Measurements from ENCODE around the gene SCFD2.
"Not testable (repeated sequence)": the region's sequence is repeated elsewhere in the genome, so short reads cannot be mapped to it uniquely, and the experiment has no call there.

Gene SCFD2

DNA sequence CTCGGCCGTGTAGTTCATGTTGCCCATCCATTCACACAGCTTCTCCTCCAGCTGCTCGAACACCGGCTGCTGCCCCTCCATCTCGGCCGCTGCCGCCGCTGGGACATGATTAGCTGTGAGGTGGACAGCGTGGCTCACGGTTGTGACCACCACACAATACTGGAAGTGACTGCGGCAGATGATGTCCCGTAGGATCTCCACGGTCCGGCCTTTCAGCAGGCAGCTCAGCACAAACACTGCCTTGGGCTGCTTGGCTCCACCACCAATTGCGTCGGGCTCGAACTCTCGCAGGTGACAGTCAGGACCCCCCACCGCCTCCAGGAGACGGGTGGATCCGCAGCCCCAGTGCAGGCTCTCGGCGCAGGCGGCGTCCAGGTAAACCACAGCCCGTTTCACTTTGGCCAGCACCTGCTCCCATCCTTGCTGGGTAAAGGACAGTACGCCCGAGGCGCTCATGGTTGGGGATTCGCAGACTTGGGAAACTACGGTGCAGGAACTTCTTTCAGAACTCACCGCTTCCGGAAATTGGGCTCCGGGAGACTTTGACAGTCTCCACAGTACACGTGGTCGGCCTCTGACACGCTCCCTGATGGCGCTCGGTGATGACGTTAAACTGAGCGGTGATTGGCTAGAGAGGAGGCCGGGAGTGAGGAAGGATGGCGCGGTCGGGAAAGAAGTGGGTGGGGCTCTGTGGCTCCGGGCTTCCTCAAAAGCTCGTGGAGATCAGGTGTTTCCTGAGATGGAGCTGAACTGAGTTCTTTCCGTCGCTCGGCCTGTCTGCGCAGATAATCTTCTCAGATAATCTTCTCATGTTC is at the start of gene SCFD2:
Gene SCFD2 (minus strand): TSS at position 576 of the 815 bp plus-strand sequence.
- DNase-seq = peak; percentile 96

DNA sequence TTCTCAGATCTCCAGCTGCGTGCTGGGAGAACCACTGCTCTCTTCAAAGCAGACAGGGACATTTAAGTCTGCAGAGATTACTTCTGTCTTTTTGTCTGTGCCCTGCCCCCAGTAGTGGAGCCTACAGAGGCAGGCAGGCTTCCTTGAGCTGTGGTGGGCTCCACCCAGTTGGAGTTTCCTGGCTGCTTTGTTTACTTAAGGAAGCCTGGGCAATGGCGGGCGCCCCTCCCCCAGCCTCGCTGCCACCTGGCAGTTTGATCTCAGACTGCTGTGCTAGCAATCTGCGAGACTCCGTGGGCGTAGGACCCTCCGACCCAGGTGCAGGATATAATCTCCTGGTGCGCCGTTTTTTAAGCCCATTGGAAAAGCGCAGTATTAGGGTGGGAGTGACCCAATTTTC is 43.6 kb upstream of the SCFD2 start:
- DNase-seq = not testable (repeated sequence)

DNA sequence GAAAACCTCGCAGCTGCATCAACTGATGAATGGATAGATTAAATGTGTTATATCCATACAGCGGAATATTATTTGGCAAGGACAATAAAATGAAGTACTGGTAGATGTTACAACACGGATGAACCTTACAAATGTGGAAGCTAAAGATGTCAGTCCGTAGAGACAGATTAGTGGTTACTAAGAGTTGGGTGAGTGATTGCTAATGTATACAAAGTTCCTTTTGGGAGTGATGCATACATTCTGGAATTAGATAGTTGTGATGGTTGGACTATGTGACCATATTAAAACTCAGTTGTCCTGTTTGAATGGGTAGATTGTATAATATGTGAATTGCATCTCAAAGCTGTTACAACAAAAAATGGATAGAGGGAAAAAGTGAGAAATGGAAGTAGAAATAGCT is 14.4 kb upstream of the SCFD2 start:
- no peak for DNase-seq

DNA sequence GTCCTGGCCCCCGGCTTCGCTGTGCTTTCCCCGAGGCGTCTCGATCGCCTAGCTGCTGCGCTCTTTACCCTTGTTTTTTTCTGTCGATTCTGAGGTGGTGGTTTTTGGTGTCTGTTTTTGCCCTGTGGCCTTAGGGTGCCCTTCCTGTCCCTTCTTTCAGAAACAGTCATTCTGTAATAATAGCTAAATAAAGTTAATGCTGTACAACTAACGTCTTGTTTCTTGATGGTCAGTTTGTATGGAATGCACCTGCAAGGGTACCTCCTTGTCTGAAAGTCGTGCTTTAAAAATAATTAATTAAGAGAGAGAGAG is 12.3 kb upstream of the SCFD2 start:
- no peak for DNase-seq

DNA sequence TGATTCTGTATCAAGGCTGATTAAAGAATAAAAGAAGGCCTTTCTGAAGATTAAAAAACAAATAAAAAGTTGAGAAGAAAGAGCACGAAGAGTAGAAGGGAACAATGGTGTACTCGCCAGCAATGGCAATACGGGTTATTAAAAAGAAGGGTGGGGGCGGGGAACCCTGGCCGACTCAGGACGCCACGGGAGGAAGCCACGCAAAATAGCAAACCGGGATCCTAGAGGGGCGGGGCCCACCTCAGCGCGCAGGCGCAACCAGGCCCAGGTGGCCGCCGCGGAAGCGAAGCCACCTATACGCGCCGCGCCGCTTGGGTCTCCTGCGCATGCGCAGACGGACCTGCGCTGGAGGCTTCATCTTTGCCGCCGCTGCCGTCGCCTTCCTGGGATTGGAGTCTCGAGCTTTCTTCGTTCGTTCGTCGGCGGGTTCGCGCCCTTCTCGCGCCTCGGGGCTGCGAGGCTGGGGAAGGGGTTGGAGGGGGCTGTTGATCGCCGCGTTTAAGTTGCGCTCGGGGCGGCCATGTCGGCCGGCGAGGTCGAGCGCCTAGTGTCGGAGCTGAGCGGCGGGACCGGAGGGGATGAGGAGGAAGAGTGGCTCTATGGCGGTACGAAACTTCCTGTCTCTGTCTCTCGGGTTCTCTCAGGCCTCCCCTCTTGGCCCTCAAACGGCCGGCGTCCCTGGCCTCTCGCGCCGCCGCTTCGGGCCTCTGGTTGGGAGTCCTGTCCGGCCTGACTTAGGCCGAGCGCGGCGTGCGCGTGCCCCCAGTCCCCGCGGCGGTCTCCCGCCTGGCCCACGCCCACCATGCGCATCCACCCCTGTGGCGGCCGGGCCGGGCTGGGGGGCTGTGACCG is 11.7 kb upstream of the SCFD2 start, which contains the start of gene FIP1L1:
Gene FIP1L1 (plus strand): TSS at position 323 of the 852 bp plus-strand sequence. CDS start 198 bp downstream, at position 521.
- peak; percentile 98 for DNase-seq

DNA sequence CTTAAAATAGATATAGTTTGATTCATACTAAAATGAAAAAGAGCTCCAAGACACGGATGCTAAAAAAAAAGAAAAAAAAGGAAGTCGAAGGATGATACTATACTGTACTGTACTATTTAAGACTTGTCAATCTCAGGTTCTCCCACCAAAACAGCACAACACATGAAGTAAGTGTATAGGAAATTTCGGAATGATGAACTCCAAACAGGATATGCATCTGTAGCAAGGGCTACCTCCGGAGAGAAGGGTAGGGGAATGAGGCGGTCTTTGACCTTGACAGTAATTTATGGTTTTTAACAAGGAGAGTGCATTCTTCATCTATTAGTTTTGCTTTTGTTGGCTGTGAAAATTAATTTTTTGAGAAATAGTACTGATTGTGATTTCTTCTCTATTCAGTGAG is 11.0 kb upstream of the SCFD2 start:
- no peak for DNase-seq

DNA sequence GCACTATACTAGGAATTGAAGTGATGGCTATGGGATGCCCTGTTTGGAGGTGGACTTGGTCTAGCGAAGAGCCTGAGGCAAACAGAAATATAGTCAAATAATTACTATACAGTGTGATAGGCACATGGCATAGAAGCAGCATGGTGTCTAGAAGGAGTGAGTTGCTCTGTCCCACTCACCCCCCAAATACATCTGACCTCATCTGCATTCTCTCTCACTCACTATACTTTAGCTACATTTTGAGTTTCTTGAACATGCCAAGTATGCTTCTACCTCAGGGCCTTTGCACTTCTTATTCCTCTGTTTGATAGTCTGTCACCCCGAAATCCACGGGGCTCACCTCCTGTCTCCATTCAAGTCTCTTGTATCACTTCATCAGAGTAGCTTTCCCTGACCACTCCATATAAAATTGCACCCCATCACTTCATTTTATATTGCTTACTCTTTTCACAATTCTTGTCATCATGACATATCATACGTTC is 9.0 kb upstream of the SCFD2 start:
- no peak for DNase-seq

DNA sequence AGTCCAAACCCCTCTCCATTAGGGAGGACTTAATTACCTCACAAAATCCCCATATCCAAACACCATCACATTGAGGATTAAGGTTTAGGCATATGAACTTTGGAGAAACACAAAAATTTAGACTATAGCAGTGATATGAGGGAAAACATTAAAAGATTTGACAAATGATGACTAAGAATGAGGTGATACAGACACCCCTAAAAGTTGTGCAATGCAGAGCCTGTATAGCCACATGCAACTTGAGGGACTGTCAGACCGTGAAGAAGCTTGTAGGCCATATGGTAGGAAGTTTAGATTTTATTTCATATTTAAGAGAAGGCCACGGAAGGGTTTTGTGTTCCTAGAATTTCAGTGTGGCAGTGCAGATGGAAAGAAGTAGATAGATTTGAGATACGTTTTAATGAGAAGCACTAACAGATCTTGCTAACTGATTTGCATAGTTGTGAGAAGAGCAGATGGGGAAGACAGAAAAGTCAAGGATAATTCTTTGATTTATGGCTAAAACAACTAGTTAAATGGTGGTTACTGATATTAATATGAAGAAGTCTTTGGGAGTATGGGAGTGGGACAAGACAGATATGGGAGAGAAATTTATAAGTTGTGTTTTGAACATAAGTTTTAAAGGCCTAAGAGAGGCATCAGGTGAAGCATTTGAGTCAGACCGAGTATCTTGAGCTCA is 6.1 kb upstream of the SCFD2 start:
- DNase-seq = no peak

DNA sequence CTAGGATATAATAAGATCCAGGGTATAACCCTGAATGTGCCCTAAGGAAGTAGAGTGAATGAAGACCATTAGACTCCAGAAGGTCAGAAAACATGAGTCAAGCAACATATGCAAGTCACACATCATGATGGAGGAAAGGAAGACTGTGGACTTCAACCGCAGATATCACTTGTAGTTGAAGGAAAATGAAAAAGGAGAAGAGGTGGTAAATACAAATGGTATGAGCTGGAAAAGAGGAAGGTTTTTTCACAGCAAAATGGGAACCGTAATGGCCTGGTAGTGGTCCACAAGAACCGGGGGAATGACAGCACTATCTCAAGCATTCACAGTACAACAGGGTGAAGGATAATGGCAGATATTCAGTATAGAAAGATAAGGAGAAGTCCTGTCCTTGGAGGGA is 5.2 kb upstream of the SCFD2 start:
- no peak for DNase-seq

DNA sequence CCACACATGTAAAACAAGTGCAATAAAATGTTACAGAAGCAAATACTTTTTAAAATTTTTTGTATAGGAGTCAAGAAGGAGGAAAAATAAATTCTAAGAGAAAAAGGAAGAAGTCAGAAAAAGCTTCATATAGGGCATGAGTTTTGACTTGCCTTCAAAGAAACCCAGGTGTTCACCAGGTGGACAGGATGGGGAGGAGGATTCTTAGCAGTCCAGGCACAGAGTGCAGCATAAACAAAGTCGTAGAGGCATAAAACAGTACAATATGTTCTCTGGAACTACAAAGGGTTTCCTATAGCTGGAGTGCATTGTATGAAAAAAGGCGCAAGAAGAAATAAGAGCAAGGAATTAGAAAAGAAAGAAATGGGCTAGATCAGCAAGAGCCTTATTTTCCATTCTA is 1.9 kb upstream of the SCFD2 start:
- DNase-seq = no peak

DNA sequence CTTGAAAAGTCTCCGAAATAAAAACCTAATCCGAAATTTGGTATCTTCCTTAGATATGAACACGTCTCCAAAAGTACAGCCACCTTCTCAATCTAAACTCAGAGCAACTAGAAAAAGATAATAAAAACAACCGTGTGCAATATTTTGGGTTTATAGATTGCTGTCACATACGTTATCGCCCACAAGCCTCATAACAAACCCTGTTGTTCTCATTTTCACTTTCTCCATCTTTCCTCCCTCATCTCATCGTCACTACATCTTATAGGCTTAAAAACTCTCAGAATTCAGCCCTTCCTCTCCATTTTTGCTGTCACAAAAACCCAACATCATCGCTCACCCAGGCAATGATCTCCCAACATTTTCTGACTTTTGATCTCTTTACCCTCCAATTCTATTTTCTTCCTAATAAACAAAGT is 448 bp upstream of the SCFD2 start:
- no peak for DNase-seq

DNA sequence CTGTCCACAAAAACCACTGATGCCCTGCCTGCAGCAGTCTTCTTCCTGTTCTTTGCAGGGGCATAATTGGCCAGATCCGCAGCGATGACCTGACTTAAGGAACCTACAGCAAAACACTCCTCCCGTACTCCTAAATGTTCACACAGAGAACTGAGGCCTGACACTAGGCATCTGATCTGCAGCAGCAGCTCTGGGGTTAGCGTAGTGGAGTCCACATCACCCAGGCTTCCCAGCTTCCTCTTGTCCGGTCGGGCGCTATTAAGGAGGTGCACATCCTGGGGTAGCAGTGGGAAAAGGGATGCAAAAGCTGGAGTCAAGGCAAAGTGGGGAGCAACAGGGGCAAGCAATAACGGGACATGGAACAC is 758 bp downstream of the SCFD2 start:
- DNase-seq = no peak

DNA sequence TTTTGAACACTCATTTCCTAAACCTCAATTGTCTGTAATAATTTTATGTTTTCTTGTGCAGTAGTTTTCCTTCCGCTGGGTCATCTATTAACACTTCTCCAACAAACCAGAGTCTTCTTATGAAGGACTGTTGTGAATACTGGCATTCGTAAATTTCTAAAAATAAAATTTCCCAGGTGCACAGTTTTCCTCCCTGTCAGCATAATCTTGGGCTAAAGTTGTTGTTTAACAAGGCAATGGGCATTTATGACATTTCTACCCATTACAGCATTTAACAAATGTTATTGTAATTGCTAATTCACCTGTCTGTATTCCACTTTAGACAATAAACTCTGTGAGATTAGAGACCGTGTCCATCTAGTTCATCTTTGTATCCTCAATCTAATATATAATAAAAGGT is 1.2 kb downstream of the SCFD2 start:
- DNase-seq = no peak

DNA sequence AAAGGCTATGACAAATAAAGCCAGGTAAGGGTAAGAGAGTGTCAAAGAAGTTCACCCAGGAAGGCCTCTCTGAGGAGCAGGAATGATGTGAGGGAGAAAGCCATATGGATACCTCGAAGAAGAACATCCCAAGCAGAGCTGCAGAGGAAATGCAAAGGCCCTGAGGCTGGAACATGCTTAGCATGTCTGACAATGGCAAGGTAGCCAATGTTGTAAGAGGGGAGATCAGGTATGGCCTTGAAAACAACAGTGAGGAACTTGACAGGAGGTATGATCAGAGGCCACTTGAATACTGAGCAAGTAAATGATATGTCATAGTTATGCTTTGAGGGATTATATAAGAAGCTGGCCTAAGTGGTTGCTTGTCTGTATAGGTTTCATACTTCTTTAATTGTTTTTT is 3.8 kb downstream of the SCFD2 start:
- no peak for DNase-seq

DNA sequence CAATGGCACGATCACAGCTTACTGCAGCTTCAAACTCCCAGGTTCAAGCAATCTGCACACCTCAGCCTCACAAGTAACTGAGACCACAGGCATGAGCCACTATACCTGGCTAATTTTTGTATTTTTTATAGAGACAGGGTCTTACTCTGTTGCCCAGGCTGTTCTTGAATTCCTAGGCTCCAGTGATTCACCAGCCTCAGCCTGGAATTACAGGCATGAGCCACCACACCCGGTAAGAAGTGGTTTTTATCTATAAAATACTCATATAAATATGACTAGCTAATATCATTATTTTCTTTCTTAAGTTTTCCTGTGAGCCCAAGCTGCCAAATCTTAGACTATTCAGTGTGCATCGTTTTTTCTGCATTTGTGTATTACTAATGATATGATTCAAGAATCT is 4.4 kb downstream of the SCFD2 start:
- DNase-seq = no peak

DNA sequence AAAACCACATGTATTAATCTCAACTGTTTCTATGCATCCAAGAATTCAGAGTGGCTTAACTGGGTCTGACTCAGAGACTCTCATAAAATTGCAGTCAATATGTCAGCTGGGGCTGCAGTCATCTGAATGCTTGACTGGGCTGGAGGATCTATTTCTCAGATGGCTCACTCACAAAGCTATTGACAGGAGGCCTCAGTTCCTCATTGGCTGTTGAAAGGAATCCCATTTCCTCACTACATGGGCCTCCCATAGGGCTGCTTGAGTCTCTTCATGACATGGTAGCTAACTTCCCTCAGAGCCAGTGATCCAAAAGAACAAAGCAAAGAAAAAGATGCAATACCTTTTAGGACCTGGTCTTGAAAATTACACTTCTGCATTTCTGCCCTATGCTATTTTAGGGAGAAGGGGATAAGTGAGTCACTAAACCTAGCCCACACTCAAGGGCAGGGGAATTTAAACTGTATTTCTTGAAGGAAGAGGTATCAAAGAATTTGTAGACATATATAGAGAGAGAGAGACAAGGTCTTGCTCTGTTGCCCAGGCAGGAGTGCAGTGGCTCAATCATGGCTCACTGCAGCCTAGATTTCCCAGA is 9.8 kb downstream of the SCFD2 start:
- no peak for DNase-seq

DNA sequence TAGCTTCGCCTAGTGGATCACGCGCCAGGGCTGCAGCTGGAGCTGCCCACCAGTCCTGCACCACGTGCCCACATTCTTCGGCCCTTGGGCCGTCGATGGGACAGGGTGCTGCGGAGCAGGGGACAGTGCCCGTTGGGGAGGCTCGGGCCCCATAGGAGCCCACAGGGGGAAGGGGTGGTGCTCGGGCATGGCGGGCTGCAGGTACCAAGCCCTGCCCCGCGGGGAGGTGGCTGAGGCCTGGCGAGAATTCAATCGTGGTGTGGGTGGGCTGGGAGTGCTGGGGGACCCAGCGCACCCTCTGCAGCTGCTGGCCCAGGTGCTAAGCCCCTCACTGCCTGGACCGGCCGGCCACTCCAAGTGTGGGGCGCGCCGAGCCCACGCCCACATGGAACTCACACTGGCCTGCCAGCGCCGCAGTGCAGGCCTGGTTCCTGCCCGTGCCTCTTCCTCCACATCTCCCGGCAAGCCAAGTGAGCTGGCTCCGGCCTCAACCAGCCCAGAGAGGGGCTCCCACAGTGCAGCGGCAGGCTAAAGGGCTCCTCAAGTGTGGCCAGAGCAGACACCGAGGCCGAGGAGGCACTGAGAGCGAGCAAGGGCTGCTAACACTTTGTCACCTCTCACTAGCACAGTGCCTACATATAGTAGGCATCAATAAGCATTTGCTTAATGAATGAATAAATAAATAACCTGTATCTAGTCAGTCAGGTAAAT is 11.7 kb downstream of the SCFD2 start:
- DNase-seq = no peak

DNA sequence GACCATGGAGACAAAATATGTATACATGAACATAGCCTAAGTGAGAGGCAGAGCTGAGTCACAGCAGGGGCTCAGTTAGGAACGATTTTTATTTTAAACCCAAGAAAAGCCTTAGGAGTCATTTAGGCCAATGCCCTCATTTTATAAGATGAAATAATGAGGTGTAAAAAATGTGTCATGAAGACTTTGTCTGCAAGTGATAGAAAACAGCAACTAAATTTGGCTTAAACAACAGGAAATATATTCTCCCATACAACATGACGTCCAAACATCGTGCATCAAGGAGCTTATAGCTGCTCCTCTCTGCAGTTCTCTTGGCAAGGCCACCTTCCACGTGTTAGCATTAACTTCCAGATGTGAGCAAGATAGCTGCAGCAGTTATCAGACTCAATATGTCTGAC is 16.8 kb downstream of the SCFD2 start:
- DNase-seq = no peak

DNA sequence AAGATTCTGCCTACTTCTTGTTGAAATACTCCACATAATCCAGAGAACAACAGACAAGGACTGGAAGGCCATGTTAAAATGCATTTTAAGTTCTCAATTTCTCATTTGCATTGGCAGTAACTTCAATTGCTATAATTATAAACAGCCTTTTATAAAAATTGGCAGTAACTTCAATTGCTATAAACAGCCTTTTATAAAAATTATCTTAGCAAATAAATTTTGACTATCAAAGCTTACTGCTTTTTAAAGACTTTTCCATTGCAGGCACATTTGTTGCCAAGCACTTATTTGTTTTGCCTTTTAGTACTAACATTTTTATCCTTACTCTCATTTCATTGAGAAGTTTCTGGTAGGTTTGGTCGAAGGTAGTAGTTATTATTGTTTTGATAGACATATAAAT is 17.8 kb downstream of the SCFD2 start:
- no peak for DNase-seq

DNA sequence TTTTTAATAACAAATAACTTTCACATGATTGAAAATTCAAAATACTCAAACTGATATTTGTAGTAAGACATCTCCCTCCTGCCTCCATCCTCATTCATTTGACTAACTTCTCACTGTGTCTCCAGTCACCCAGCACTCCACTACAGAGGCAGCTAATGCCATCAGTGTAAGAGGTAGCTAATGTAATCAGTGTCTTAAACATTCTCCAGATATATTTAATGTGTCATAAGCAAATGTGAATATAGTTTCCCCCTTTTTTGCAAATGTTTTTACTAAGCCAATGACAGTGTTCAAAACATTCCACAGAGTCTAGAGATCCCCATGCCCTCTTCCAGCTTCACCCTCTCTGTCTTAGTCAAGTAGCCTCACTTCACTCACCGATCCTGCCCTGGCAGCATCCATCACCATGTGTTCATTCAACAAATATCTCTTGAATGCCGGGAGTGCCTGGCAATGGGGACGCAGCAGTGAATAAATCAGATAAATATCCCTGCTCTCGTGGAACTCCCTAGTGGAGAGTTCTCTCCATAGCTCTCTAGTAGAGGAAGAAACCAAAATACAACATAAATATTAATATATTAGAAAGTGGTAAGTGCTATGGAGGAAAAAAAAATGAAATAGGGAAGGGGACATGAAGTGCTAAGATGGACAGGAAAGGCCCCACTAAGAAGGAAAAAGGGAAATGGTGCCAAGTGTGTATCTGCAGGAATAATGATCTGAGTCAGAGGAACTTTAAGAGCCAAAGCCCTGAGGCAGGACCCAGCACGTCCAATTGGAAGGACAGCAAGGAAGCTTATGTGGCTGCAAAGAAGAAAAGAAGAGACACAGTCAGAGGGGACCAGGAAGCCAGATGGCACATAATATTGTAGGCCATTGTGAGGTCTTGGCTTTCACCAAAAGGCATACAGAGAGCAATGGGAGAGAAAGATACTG is 18.7 kb downstream of the SCFD2 start:
- DNase-seq = no peak

DNA sequence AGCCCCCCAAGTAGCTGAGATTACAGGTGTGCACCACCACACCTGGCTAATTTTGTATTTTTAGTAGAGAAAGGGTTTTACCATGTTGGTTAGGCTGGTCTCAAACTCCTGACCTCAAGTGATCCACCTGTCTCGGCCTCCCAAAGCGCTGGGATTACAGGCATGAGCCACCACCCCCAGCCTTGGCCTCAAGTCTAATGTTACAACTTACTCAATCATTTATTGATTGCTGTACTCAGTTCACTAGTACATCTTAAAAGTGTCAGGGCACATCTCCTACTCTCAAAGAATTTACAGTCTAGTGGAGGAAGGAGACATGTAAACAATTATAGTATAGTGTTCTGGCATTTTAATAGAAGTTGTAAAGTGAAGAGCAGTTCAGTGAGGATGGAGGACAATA is 19.5 kb downstream of the SCFD2 start:
- DNase-seq = not testable (repeated sequence)
